A673 (cell line): ENCODE data around the gene MPIG6B.

Source experiments
- CTCF ChIP-seq: fragments of 300-800, 200-600 bp; sonication (generic); conservative IDR thresholded peaks from 2 replicates; pipeline ENCODE4 v1.5.1; 2017; ENCODE audit warnings: low read depth, mild to moderate bottlenecking, antibody characterized with exemption, low read length, moderate library complexity, mixed read lengths
- EZH2 ChIP-seq: fragments of 200-600 bp; sonication (generic); IDR thresholded peaks from 2 replicates; pipeline ENCODE4 v1.6.1; 2017; ENCODE audit warnings: borderline replicate concordance, low read depth, mild to moderate bottlenecking, mixed read lengths, antibody characterized with exemption, low read length; ENCODE audit not compliant: poor library complexity, severe bottlenecking

- TF ChIP-seq EZH2, result no peak
- no peak for TF ChIP-seq CTCF
Measured at GRCh38 chr6:31723980-31724691, 963 bp downstream of the MPIG6B start.
